Liver (tissue), 9 donors: Measurements from ENCODE around the gene ECE1. TPM values are rescaled to one million over a fixed set of nuclear protein-coding genes. Genes with fewer than 3 reads are reported as not detected.
A peak's percentile ranks its signal among the peaks of the same experiment; 100 is the strongest.

Experiments
- DNase-seq: peaks from one replicate; pipeline ENCODE4 v3.0.0-alpha.2; 2017; ENCODE audit warnings: low spot score
- H3K27ac ChIP-seq, 2 donors: one replicate each; pipeline ENCODE4 v1.7.0; 2013; ENCODE audit warnings: inconsistent platforms in 2 of 2, low read length in 2 of 2, control low read depth in 1 of 2, low read depth in 1 of 2, mild to moderate bottlenecking in 1 of 2
- H3K27me3 ChIP-seq, 4 donors: one replicate each; pipeline versions ENCODE4 v1.6.1 to v1.7.0; 2013; ENCODE audit warnings: low read length in 3 of 4, inconsistent platforms in 1 of 4, mild to moderate bottlenecking in 1 of 4, moderate library complexity in 1 of 4; ENCODE audit not compliant: control insufficient read depth in 4 of 4, insufficient read depth in 4 of 4
- H3K36me3 ChIP-seq, 4 donors: one replicate each; pipeline versions ENCODE4 v1.6.1 to v1.7.0; 2013; ENCODE audit warnings: low read length in 3 of 4, mild to moderate bottlenecking in 3 of 4, low read depth in 1 of 4, moderate library complexity in 1 of 4; ENCODE audit not compliant: control insufficient read depth in 4 of 4, insufficient read depth in 3 of 4
- H3K4me1 ChIP-seq, 4 donors: one replicate each; pipeline versions ENCODE4 v1.6.1 to v1.7.0; 2013; ENCODE audit warnings: low read length in 3 of 4, mild to moderate bottlenecking in 3 of 4, moderate library complexity in 1 of 4; ENCODE audit not compliant: control insufficient read depth in 4 of 4, insufficient read depth in 4 of 4
- H3K4me3 ChIP-seq, 3 donors: one replicate each; pipeline versions ENCODE4 v1.6.1 to v1.7.0; 2013; ENCODE audit warnings: low read length in 3 of 3, control low read depth in 1 of 3, low read depth in 1 of 3, mild to moderate bottlenecking in 1 of 3
- H3K9ac ChIP-seq, 2 donors: one replicate each; pipeline ENCODE4 v1.7.0; 2013; ENCODE audit warnings: low read length in 2 of 2, mild to moderate bottlenecking in 2 of 2, moderate library complexity in 2 of 2, control low read depth in 1 of 2, low read depth in 1 of 2
- H3K9me3 ChIP-seq, 4 donors: one replicate each; pipeline versions ENCODE4 v1.6.1 to v1.7.0; 2013; ENCODE audit warnings: low read length in 3 of 4; ENCODE audit not compliant: control insufficient read depth in 4 of 4
- EGR1 ChIP-seq, 2 donors: IDR thresholded peaks; 2 replicates each; pipeline ENCODE4 v1.6.1; 2016 to 2018; ENCODE audit warnings: antibody characterized with exemption in 2 of 2, low read depth in 2 of 2
- FOXA1 ChIP-seq: IDR thresholded peaks from 2 replicates; pipeline ENCODE4 v1.6.1; 2016; ENCODE audit warnings: antibody characterized with exemption
- FOXA2 ChIP-seq: IDR thresholded peaks from 2 replicates; pipeline ENCODE4 v1.6.1; 2016; ENCODE audit warnings: antibody characterized with exemption
- GABPA ChIP-seq, 2 donors: IDR thresholded peaks in 1 of 2; conservative IDR thresholded peaks in 1 of 2; 2 replicates each; pipeline ENCODE4 v1.6.1; 2016; ENCODE audit warnings: antibody characterized with exemption in 2 of 2, mild to moderate bottlenecking in 1 of 2, moderate library complexity in 1 of 2
- HNF4A ChIP-seq, 2 donors: conservative IDR thresholded peaks; 2 replicates each; pipeline ENCODE4 v1.6.1; 2016; ENCODE audit warnings: antibody characterized with exemption in 2 of 2, mild to moderate bottlenecking in 2 of 2
- HNF4G ChIP-seq: IDR thresholded peaks from 2 replicates; pipeline ENCODE4 v1.6.1; 2016; ENCODE audit warnings: antibody characterized with exemption
- JUND ChIP-seq, 2 donors: IDR thresholded peaks; 2 replicates each; pipeline ENCODE4 v1.6.1; 2016; ENCODE audit warnings: antibody characterized with exemption in 2 of 2
- NR2F2 ChIP-seq: IDR thresholded peaks from 2 replicates; pipeline ENCODE4 v1.6.1; 2016; ENCODE audit warnings: antibody characterized with exemption
- RAD21 ChIP-seq, 2 donors: IDR thresholded peaks; 2 replicates each; pipeline ENCODE4 v1.6.1; 2016; ENCODE audit warnings: antibody characterized with exemption in 2 of 2, mild to moderate bottlenecking in 2 of 2
- RXRA ChIP-seq, 2 donors: IDR thresholded peaks; 2 replicates each; pipeline ENCODE4 v1.6.1; 2017 to 2018; ENCODE audit warnings: antibody characterized with exemption in 2 of 2, mild to moderate bottlenecking in 1 of 2
- TAF1 ChIP-seq: conservative IDR thresholded peaks from 2 replicates; pipeline ENCODE4 v1.6.1; 2016; ENCODE audit warnings: antibody characterized with exemption, mild to moderate bottlenecking
- YY1 ChIP-seq: IDR thresholded peaks from 2 replicates; pipeline ENCODE4 v1.6.1; 2016; ENCODE audit warnings: antibody characterized with exemption, mild to moderate bottlenecking
- WGBS: extraction: QIAGEN DNeasy Blood & Tissue Kit; methylation state at CpG from one replicate; pipeline ENCODE4 v1.1.7; 2013; 5-methylcytosine and 5-hydroxymethylcytosine counted together
- polyA plus RNA-seq, 2 donors: library from polyadenylated mRNA; stranded (reverse) in 1 of 2; unstranded in 1 of 2; fragments of 200-250 nt in 1 of 2; fragments of >200 nt in 1 of 2; fragmentation: Nextera tagmentation in 1 of 2; extraction: Ambion mirVana in 1 of 2; gene quantifications; one replicate each; pipeline versions ENCODE4 v1.2.1 to v1.2.3, GENCODE V29; 2013 to 2015
- total RNA-seq, 2 donors: library from RNA; depleted of rRNA; stranded (reverse); fragments of >200 nt; gene quantifications; one replicate each; pipeline ENCODE4 v1.2.3, GENCODE V29; 2014
- TF ChIP-seq, protein P1 (sequence below): fragments of 150-350 bp; IDR thresholded peaks from 2 replicates; pipeline ENCODE4 v1.5.1; 2017; ENCODE audit warnings: improper control_type of control experiment, low read depth, low read length; ENCODE audit not compliant: missing input control
- TF ChIP-seq, protein P2 (sequence below): IDR thresholded peaks from 2 replicates; pipeline ENCODE4 v1.6.1; 2016; ENCODE audit warnings: antibody characterized with exemption
- TF ChIP-seq, protein P3 (sequence below): IDR thresholded peaks from 2 replicates; pipeline ENCODE4 v1.6.1; 2016; ENCODE audit warnings: antibody characterized with exemption
- TF ChIP-seq, protein P4 (sequence below): IDR thresholded peaks from 2 replicates; pipeline ENCODE4 v1.6.1; 2016; ENCODE audit warnings: antibody characterized with exemption
- TF ChIP-seq, protein P5 (sequence below): IDR thresholded peaks from 2 replicates; pipeline ENCODE4 v1.6.1; 2016; ENCODE audit warnings: antibody characterized with exemption, mild to moderate bottlenecking
- donor health status: healthy.
- donor health status: healthy.
- donor health status: healthy.
- donor health status: healthy.
- donor health status: healthy.

The ECE1 gene
- total and polyA plus RNA-seq, 4 donors, result 29.3 to 46.4 (median 39.6) TPM

DNA sequence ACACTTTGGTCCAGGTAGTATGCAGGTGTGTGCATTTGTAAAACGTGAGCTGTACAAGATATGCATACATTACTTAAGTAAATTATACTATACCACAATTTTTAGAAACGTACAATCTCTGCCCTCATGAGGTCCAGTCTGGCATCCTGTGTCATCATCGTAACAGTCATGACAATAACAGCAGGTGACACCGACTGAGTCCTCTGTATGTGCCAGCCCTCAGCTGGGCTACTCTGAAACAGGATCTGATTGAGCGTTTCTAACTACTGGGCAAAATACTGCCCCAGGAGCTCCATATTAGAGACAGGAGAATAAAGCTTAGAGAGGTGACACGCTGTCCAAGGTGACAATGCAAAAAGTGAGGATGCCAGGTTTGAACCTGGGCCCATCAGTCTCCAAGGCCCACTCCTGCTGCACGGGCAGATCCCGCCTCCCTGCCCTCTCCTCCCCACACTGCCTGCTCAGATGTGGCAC, 47.2 kb upstream of the ECE1 start:
- Histone ChIP-seq H3K4me1 (peaks cover 41 to 90% (median 71%) of the 10 kb centered on the region in 4 donors), H3K9me3 (no peaks in the 10 kb centered on the region), H3K36me3 (no peaks in the 10 kb centered on the region), H3K27ac (peak overlapping the region; percentile 90 to 91), H3K9ac (peak overlapping the region; percentile 65 to 69), H3K4me3 (peak overlapping the region in 1 of 3 donors; percentile 25), H3K27me3 (no peaks in the 10 kb centered on the region)
- 31% methylated on average over 8 of the region's 8 CpGs for WGBS
- TF ChIP-seq, protein P1, sequence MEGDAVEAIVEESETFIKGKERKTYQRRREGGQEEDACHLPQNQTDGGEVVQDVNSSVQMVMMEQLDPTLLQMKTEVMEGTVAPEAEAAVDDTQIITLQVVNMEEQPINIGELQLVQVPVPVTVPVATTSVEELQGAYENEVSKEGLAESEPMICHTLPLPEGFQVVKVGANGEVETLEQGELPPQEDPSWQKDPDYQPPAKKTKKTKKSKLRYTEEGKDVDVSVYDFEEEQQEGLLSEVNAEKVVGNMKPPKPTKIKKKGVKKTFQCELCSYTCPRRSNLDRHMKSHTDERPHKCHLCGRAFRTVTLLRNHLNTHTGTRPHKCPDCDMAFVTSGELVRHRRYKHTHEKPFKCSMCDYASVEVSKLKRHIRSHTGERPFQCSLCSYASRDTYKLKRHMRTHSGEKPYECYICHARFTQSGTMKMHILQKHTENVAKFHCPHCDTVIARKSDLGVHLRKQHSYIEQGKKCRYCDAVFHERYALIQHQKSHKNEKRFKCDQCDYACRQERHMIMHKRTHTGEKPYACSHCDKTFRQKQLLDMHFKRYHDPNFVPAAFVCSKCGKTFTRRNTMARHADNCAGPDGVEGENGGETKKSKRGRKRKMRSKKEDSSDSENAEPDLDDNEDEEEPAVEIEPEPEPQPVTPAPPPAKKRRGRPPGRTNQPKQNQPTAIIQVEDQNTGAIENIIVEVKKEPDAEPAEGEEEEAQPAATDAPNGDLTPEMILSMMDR, result no peak
- TF ChIP-seq FOXA2 (no peak), RAD21 (IDR thresholded peaks at IDR 0.05) (no peak), HNF4A (conservative IDR thresholded peaks at IDR 0.05) (no peak), FOXA1 (no peak), EGR1 (IDR thresholded peaks at IDR 0.05; ENCODE audit: low read depth in 2 of 2) (no peak), YY1 (no peak), TAF1 (no peak), RXRA (IDR thresholded peaks at IDR 0.05) (no peak), HNF4G (no peak), JUND (IDR thresholded peaks at IDR 0.05) (no peak), NR2F2 (no peak), GABPA (IDR thresholded peaks at IDR 0.05 in 1 of 2, conservative IDR thresholded peaks at IDR 0.05 in 1 of 2) (no peak)
- TF ChIP-seq, protein P2, sequence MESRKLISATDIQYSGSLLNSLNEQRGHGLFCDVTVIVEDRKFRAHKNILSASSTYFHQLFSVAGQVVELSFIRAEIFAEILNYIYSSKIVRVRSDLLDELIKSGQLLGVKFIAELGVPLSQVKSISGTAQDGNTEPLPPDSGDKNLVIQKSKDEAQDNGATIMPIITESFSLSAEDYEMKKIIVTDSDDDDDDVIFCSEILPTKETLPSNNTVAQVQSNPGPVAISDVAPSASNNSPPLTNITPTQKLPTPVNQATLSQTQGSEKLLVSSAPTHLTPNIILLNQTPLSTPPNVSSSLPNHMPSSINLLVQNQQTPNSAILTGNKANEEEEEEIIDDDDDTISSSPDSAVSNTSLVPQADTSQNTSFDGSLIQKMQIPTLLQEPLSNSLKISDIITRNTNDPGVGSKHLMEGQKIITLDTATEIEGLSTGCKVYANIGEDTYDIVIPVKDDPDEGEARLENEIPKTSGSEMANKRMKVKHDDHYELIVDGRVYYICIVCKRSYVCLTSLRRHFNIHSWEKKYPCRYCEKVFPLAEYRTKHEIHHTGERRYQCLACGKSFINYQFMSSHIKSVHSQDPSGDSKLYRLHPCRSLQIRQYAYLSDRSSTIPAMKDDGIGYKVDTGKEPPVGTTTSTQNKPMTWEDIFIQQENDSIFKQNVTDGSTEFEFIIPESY, result no peak
- TF ChIP-seq, protein P3, sequence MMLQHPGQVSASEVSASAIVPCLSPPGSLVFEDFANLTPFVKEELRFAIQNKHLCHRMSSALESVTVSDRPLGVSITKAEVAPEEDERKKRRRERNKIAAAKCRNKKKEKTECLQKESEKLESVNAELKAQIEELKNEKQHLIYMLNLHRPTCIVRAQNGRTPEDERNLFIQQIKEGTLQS, result no peak
- TF ChIP-seq, protein P4, sequence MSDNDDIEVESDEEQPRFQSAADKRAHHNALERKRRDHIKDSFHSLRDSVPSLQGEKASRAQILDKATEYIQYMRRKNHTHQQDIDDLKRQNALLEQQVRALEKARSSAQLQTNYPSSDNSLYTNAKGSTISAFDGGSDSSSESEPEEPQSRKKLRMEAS, result no peak
- TF ChIP-seq, protein P5, sequence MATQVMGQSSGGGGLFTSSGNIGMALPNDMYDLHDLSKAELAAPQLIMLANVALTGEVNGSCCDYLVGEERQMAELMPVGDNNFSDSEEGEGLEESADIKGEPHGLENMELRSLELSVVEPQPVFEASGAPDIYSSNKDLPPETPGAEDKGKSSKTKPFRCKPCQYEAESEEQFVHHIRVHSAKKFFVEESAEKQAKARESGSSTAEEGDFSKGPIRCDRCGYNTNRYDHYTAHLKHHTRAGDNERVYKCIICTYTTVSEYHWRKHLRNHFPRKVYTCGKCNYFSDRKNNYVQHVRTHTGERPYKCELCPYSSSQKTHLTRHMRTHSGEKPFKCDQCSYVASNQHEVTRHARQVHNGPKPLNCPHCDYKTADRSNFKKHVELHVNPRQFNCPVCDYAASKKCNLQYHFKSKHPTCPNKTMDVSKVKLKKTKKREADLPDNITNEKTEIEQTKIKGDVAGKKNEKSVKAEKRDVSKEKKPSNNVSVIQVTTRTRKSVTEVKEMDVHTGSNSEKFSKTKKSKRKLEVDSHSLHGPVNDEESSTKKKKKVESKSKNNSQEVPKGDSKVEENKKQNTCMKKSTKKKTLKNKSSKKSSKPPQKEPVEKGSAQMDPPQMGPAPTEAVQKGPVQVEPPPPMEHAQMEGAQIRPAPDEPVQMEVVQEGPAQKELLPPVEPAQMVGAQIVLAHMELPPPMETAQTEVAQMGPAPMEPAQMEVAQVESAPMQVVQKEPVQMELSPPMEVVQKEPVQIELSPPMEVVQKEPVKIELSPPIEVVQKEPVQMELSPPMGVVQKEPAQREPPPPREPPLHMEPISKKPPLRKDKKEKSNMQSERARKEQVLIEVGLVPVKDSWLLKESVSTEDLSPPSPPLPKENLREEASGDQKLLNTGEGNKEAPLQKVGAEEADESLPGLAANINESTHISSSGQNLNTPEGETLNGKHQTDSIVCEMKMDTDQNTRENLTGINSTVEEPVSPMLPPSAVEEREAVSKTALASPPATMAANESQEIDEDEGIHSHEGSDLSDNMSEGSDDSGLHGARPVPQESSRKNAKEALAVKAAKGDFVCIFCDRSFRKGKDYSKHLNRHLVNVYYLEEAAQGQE, result no peak
- no peak for DNase-seq
